Stimulated activated CD4-positive, alpha-beta T cell treated with anti-CD3 and anti-CD28 coated beads, Interleukin-4, amount 100 ng/mL, for 24 hours (primary cell): Measurements from ENCODE around the gene RAD51AP2.
"Not testable (repeated sequence)": the region's sequence is repeated elsewhere in the genome, so short reads cannot be mapped to it uniquely, and the experiment has no call there.

Experiments
- DNase-seq: peaks from one replicate; pipeline ENCODE4 v3.0.0-alpha.2; 2020

RAD51AP2 gene

GRCh38 chr2:17536416-17536815, 18.2 kb upstream of the RAD51AP2 start:
- no peak for DNase-seq

GRCh38 chr2:17533546-17533945, 15.3 kb upstream of the RAD51AP2 start:
- no peak for DNase-seq

- no peak for DNase-seq
Measured at GRCh38 chr2:17529771-17530170, 11.5 kb upstream of the RAD51AP2 start.

- no peak for DNase-seq
Measured at GRCh38 chr2:17522303-17522702, 4.1 kb upstream of the RAD51AP2 start.

- no peak for DNase-seq
Measured at GRCh38 chr2:17521621-17522020, 3.4 kb upstream of the RAD51AP2 start.

GRCh38 chr2:17520761-17521160, 2.5 kb upstream of the RAD51AP2 start:
- DNase-seq = no peak

GRCh38 chr2:17519486-17519885, 1.2 kb upstream of the RAD51AP2 start:
- DNase-seq = no peak

- no peak for DNase-seq
Measured at GRCh38 chr2:17517481-17518211, 594 bp downstream of the RAD51AP2 start.

GRCh38 chr2:17515652-17516051, 2.6 kb downstream of the RAD51AP2 start:
- no peak for DNase-seq

- no peak for DNase-seq
Measured at GRCh38 chr2:17506736-17507616, 11.3 kb downstream of the RAD51AP2 start.

- no peak for DNase-seq
Measured at GRCh38 chr2:17497718-17498117, 20.5 kb downstream of the RAD51AP2 start.

- no peak for DNase-seq
Measured at GRCh38 chr2:17495590-17495989, 22.6 kb downstream of the RAD51AP2 start.

- not testable (repeated sequence) for DNase-seq
Measured at GRCh38 chr2:17490165-17490564, 28.1 kb downstream of the RAD51AP2 start.

- DNase-seq = not testable (repeated sequence)
Measured at GRCh38 chr2:17488610-17489009, 29.6 kb downstream of the RAD51AP2 start.

- no peak for DNase-seq
Measured at GRCh38 chr2:17483496-17483895, 34.7 kb downstream of the RAD51AP2 start.

- DNase-seq = no peak
Measured at GRCh38 chr2:17482651-17483050, 35.6 kb downstream of the RAD51AP2 start.

- DNase-seq = no peak
Measured at GRCh38 chr2:17479875-17480274, 38.4 kb downstream of the RAD51AP2 start.

- no peak for DNase-seq
Measured at GRCh38 chr2:17476830-17477229, 41.4 kb downstream of the RAD51AP2 start.

GRCh38 chr2:17476064-17476463, 42.2 kb downstream of the RAD51AP2 start:
- no peak for DNase-seq

GRCh38 chr2:17475286-17475685, 43.0 kb downstream of the RAD51AP2 start:
- no peak for DNase-seq

- DNase-seq = no peak
Measured at GRCh38 chr2:17471979-17472378, 46.3 kb downstream of the RAD51AP2 start.

- no peak for DNase-seq
Measured at GRCh38 chr2:17470855-17471641, 47.2 kb downstream of the RAD51AP2 start.

- no peak for DNase-seq
Measured at GRCh38 chr2:17461087-17461475, 57.2 kb downstream of the RAD51AP2 start.
